ENCODE measurements around the gene FUS. TPM values are rescaled to one million over a fixed set of nuclear protein-coding genes. Genes with fewer than 3 reads are reported as not detected.

Gene FUS
- total and polyA plus RNA-seq, 2 of the 13 experiments (the other 11 are each of a cell fraction or from before 2014, with no cell fraction given), result 68.1 to 168 TPM

DNA sequence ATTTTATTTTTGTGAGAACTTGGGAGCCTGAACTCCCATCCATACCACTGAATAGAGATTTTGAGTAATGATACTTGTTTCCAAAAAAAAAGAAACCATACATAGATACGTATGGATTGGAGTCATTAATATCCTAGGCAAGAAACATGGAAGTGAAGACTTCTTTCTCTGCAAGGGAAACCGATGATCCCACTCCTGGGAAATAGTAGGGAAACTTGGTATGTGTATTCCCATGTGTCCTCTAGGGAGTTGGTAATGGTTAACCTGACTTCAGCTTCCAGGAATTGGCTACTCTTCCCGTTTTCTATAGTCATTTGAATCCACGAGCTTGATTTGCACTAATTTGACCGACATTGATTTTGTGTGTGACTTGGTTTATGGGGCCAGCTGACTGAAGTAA, 5.4 kb downstream of the FUS start:
- in situ Hi-C loops (cut with HindIII; ENCODE audit: extremely low pct_ligation_motif_present, low pct_unique_long_range_greater_than_20kb), result no loop called here
- CTCF ChIA-PET (ENCODE audit: low intra/inter-chr PET ratio, low total read pairs), result no interaction called here
- Histone ChIP-seq H3K27me3 (ENCODE audit: control insufficient read depth in 1 of 2, insufficient read depth in 2 of 2, low read length in 2 of 2) (no peaks in the 10 kb centered on the region; a peak in 1 of 5 replicates), H3K9ac (ENCODE audit: insufficient read depth, low read depth, low read length) (no peak overlapping the region), H2AFZ (ENCODE audit: low read length) (no peak overlapping the region), H3K36me3 (replicated peaks in 1 of 2; ENCODE audit: control insufficient read depth in 1 of 2, insufficient read depth in 2 of 2, low read length in 2 of 2) (peaks cover 53 to 85% of the 10 kb centered on the region in 2 experiments), H3K4me2 (ENCODE audit: low read depth, low read length) (no peak overlapping the region), H3K9me3 (ENCODE audit: low read length) (no peaks in the 10 kb centered on the region), H3K79me2 (ENCODE audit: insufficient read depth, low read length) (peaks cover 61% of the 10 kb centered on the region), H4K20me1 (ENCODE audit: insufficient read depth, low read length) (peaks cover 90% of the 10 kb centered on the region), H3K4me3 (replicated peaks in 1 of 3; ENCODE audit: insufficient read depth in 1 of 3, low read depth in 2 of 3, low read length in 3 of 3) (no peak overlapping the region), H3K27ac (ENCODE audit: extremely low read length, insufficient read depth, low read length) (no peak overlapping the region), H3K4me1 (ENCODE audit: insufficient read depth, low read length) (peaks cover 50% of the 10 kb centered on the region)
- DNase-seq (ENCODE audit: low spot score) (no peak), ATAC-seq (no peak), FAIRE-seq (no peak)
- POLR2A ChIA-PET, result no interaction called here
- 93% methylated on average over 5 of the region's 5 CpGs for WGBS (ENCODE audit: low lambda C conversion rate)
- BruUV-seq (replicated peaks), result no TSS peak
- TF ChIP-seq PRMT3 (CRISPR knock-in tag; IDR thresholded peaks at IDR 0.05; ENCODE audit: borderline replicate concordance, low read depth) (0 out of 2 replicates have a peak, but pooled peaks have one; percentile 43), ATM (IDR thresholded peaks at IDR 0.05; ENCODE audit: borderline replicate concordance) (no peak)
- intact Hi-C loops (cut with micrococcal nuclease; ENCODE audit: unreplicated experiment), result no loop called here

DNA sequence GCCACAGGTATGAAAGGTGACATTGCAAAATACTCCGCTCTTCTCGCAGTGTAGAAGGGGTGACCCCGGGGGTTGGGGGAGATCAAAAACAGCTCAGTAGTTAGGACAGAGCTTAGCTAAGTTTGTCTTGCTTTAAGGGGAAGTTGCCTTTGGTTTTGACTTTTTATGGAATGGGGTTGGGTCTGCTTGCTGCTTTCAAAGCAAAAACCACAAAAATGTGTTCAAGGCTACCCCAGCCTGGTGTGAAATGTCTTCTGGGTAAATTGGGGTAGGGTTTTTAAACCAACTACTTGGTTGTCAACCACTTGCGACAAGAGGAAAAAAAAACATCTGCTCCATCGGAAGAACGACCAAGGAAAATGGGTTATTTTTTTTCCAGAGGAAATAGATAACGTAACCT, 6.2 kb downstream of the FUS start:
- no peak for DNase-seq (ENCODE audit: low spot score)
- Histone ChIP-seq H2AFZ (ENCODE audit: low read length) (no peak overlapping the region), H3K4me3 (replicated peaks in 1 of 3; ENCODE audit: insufficient read depth in 1 of 3, low read depth in 2 of 3, low read length in 3 of 3) (no peak overlapping the region), H3K4me2 (ENCODE audit: low read depth, low read length) (no peak overlapping the region), H3K27me3 (ENCODE audit: control insufficient read depth in 1 of 2, insufficient read depth in 2 of 2, low read length in 2 of 2) (no peaks in the 10 kb centered on the region; a peak in 1 of 5 replicates), H3K9ac (ENCODE audit: insufficient read depth, low read depth, low read length) (no peak overlapping the region), H3K4me1 (ENCODE audit: insufficient read depth, low read length) (peaks cover 50% of the 10 kb centered on the region), H3K79me2 (ENCODE audit: insufficient read depth, low read length) (peaks cover 52% of the 10 kb centered on the region), H3K36me3 (replicated peaks in 1 of 2; ENCODE audit: control insufficient read depth in 1 of 2, insufficient read depth in 2 of 2, low read length in 2 of 2) (peaks cover 57 to 94% of the 10 kb centered on the region in 2 experiments), H3K27ac (ENCODE audit: extremely low read length, insufficient read depth, low read length) (no peak overlapping the region), H4K20me1 (ENCODE audit: insufficient read depth, low read length) (peaks cover 92% of the 10 kb centered on the region), H3K9me3 (ENCODE audit: low read length) (no peaks in the 10 kb centered on the region)
- intact Hi-C loops (cut with micrococcal nuclease; ENCODE audit: unreplicated experiment) (no loop called here), in situ Hi-C loops (cut with HindIII; ENCODE audit: extremely low pct_ligation_motif_present, low pct_unique_long_range_greater_than_20kb) (no loop called here)
- TF ChIP-seq ATRX (CRISPR knock-in tag; IDR thresholded peaks at IDR 0.05; ENCODE audit: borderline replicate concordance) (no peak), POLR2A (IDR thresholded peaks at IDR 0.05; ENCODE audit: insufficient read depth in 1 of 2, low read depth in 2 of 2, low read length in 2 of 2) (peak in 1 of 2 experiments; percentile 39; a peak in 1 of 4 replicates)
- WGBS (ENCODE audit: low lambda C conversion rate), result 95% methylated on average over 7 of the region's 7 CpGs
- no peak for ATAC-seq
- CTCF ChIA-PET (ENCODE audit: low intra/inter-chr PET ratio, low total read pairs), result no interaction called here
- no TSS peak for BruUV-seq (replicated peaks)
- FAIRE-seq, result no peak
- POLR2A ChIA-PET, result no interaction called here

Data from HepG2 (cell line).